GM12874 (cell line): Measurements from ENCODE around the gene ADGRF1.

ENCODE experiments used
- CTCF ChIP-seq: IDR thresholded peaks from 2 replicates; pipeline ENCODE4 v1.5.1; 2011; ENCODE audit warnings: low read depth, mild to moderate bottlenecking, control low read depth, low read length, moderate library complexity; ENCODE audit not compliant: insufficient read depth

The ADGRF1 gene

GRCh38 chr6:47071681-47072080 is 29.5 kb upstream of the ADGRF1 start:
- no peak for TF ChIP-seq CTCF

- TF ChIP-seq CTCF = no peak
These were observed 28.3 kb upstream of the ADGRF1 start for GRCh38 chr6:47070461-47070860.

GRCh38 chr6:47069156-47069555 is 27.0 kb upstream of the ADGRF1 start:
- no peak for TF ChIP-seq CTCF

- no peak for TF ChIP-seq CTCF
These were observed 24.3 kb upstream of the ADGRF1 start for GRCh38 chr6:47066418-47066817.

GRCh38 chr6:47064274-47064673 is 22.1 kb upstream of the ADGRF1 start:
- TF ChIP-seq CTCF = no peak

- TF ChIP-seq CTCF = no peak
These were observed 20.2 kb upstream of the ADGRF1 start for GRCh38 chr6:47062346-47062745.

- no peak for TF ChIP-seq CTCF
These were observed 19.5 kb upstream of the ADGRF1 start for GRCh38 chr6:47061309-47062300.
